Measurements from ENCODE around the gene NRXN3.
"Not testable (repeated sequence)": the region's sequence is repeated elsewhere in the genome, so short reads cannot be mapped to it uniquely, and the experiment has no call there.

DNA sequence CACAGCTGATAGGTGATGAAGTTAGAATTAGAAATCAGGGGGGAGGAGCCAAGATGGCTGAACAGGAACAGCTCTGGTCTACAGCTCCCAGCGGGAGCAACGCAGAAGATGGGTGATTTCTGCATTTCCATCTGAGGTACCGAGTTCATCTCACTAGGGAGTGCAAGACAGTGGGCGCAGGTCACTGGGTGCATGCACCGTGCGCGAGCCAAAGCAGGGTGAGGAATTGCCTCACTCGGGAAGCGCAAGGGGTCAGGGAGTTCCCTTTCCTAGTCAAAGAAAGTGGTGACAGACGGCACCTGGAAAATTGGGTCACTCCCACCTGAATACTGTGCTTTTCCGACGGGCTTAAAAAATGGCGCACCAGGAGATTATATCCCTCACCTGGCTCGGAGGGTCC lies 1597.5 kb downstream of the NRXN3 start:
- TF ChIP-seq, protein P1, sequence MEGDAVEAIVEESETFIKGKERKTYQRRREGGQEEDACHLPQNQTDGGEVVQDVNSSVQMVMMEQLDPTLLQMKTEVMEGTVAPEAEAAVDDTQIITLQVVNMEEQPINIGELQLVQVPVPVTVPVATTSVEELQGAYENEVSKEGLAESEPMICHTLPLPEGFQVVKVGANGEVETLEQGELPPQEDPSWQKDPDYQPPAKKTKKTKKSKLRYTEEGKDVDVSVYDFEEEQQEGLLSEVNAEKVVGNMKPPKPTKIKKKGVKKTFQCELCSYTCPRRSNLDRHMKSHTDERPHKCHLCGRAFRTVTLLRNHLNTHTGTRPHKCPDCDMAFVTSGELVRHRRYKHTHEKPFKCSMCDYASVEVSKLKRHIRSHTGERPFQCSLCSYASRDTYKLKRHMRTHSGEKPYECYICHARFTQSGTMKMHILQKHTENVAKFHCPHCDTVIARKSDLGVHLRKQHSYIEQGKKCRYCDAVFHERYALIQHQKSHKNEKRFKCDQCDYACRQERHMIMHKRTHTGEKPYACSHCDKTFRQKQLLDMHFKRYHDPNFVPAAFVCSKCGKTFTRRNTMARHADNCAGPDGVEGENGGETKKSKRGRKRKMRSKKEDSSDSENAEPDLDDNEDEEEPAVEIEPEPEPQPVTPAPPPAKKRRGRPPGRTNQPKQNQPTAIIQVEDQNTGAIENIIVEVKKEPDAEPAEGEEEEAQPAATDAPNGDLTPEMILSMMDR (conservative IDR thresholded peaks at IDR 0.05; ENCODE audit: low read length): not testable (repeated sequence)
- not testable (repeated sequence) for TF ChIP-seq EZH2phosphoT487 (IDR thresholded peaks at IDR 0.05; ENCODE audit: borderline replicate concordance, low read depth, low read length)
